Keratinocyte (primary cell): ENCODE results near the gene CNIH2. TPM values are rescaled to one million over a fixed set of nuclear protein-coding genes. Genes with fewer than 3 reads are reported as not detected.

Source experiments
- DNase-seq: peaks from one replicate; pipeline ENCODE4 v3.0.0-alpha.2; 2011; ENCODE audit warnings: low read depth, missing footprints, low spot score
- FAIRE-seq: peaks from 2 replicates; lab custom pipeline; 2011; peaks lifted over from hg19 to GRCh38; lab: Jason Lieb, UNC
- H2AFZ ChIP-seq: 2 replicates; pipeline ENCODE4 v1.6.0; 2012; ENCODE audit warnings: low read length, control low read depth, inconsistent platforms; ENCODE audit not compliant: control insufficient read depth
- H3K27ac ChIP-seq: 2 replicates; pipeline ENCODE4 v1.5.1; 2011; ENCODE audit warnings: low read length; ENCODE audit not compliant: control insufficient read depth, insufficient read depth
- H3K27me3 ChIP-seq: 3 replicates; pipeline ENCODE4 v1.6.0; 2011; ENCODE audit warnings: low read length; ENCODE audit not compliant: control insufficient read depth, insufficient read depth; ENCODE audit errors: extremely low read depth
- H3K36me3 ChIP-seq, 2 experiments: 2 replicates in 1 of 2; 3 replicates in 1 of 2; pipeline ENCODE4 v1.5.1; 2011; ENCODE audit warnings: low read length in 2 of 2, mild to moderate bottlenecking in 1 of 2; ENCODE audit not compliant: control insufficient read depth in 2 of 2, insufficient read depth in 2 of 2; ENCODE audit errors: extremely low read depth in 1 of 2
- H3K4me1 ChIP-seq: 3 replicates; pipeline ENCODE4 v1.5.1; 2011; ENCODE audit warnings: low read length; ENCODE audit not compliant: control insufficient read depth, insufficient read depth; ENCODE audit errors: extremely low read depth
- H3K4me2 ChIP-seq: 3 replicates; pipeline ENCODE4 v1.6.0; 2011; ENCODE audit warnings: low read depth, low read length; ENCODE audit not compliant: control insufficient read depth, insufficient read depth; ENCODE audit errors: extremely low read depth
- H3K4me3 ChIP-seq, 3 experiments: fragments of 200-600 bp in 1 of 3; sonication (generic) in 1 of 3; 2 replicates in 2 of 3; 3 replicates in 1 of 3; pipeline ENCODE4 v1.5.1; 2011 to 2016; ENCODE audit warnings: low read length in 3 of 3, mild to moderate bottlenecking in 3 of 3, control low read depth in 2 of 3, inconsistent platforms in 1 of 3, low read depth in 1 of 3, mixed read lengths in 1 of 3, mixed run types in 1 of 3, moderate library complexity in 1 of 3; ENCODE audit not compliant: control insufficient read depth in 2 of 3, insufficient read depth in 2 of 3; ENCODE audit errors: extremely low read depth in 1 of 3
- H3K79me2 ChIP-seq: 2 replicates; pipeline ENCODE4 v1.6.0; 2012; ENCODE audit warnings: low read length; ENCODE audit not compliant: control insufficient read depth, insufficient read depth
- H3K9ac ChIP-seq: 3 replicates; pipeline ENCODE4 v1.6.0; 2011; ENCODE audit warnings: low read length; ENCODE audit not compliant: control insufficient read depth, insufficient read depth; ENCODE audit errors: extremely low read depth
- H3K9me1 ChIP-seq: 3 replicates; pipeline ENCODE4 v1.6.0; 2011; ENCODE audit warnings: low read length; ENCODE audit not compliant: control insufficient read depth, insufficient read depth; ENCODE audit errors: extremely low read depth
- H3K9me3 ChIP-seq: 2 replicates; pipeline ENCODE4 v1.5.1; 2012; ENCODE audit warnings: low read depth, low read length; ENCODE audit not compliant: control insufficient read depth
- H4K20me1 ChIP-seq: 3 replicates; pipeline ENCODE4 v1.6.0; 2011; ENCODE audit warnings: low read length; ENCODE audit not compliant: control insufficient read depth, insufficient read depth; ENCODE audit errors: extremely low read depth
- CTCF ChIP-seq, 3 experiments: IDR thresholded peaks in 1 of 3; conservative IDR thresholded peaks in 1 of 3; optimal IDR thresholded peaks in 1 of 3; 2 replicates in 2 of 3; 3 replicates in 1 of 3; pipeline versions ENCODE3 to v1.5.1; 2011; ENCODE audit warnings: low read length in 3 of 3, mild to moderate bottlenecking in 3 of 3, moderate library complexity in 2 of 3, control low read depth in 1 of 3, inconsistent platforms in 1 of 3; ENCODE audit not compliant: insufficient read depth in 2 of 3; ENCODE audit errors: extremely low read depth in 1 of 3
- EZH2 ChIP-seq: IDR thresholded peaks from one replicate; pipeline ENCODE4 v1.6.1; 2012; ENCODE audit warnings: inconsistent platforms, mild to moderate bottlenecking, low read length, moderate library complexity
- dilution Hi-C: fragments of 300-500 bp; cut with MboI; formaldehyde crosslinking; loops from one replicate; pipeline ENCODE4 v1.7.0; 2020; ENCODE audit warnings: low sequenced_read_pairs; ENCODE audit not compliant: extremely low pct_ligation_motif_present
- polyA plus RNA-seq, 5 experiments: library from polyadenylated mRNA; depleted of rRNA in 3 of 5; stranded (reverse) in 3 of 5; stranded (forward) in 1 of 5; unstranded in 1 of 5; fragments of >200 nt; gene quantifications; 1 replicate in 1 of 5; 2 replicates in 3 of 5; 3 replicates in 1 of 5; pipeline versions ENCODE4 v1.2.1 to v1.2.3, GENCODE V29; 2011 to 2012; ENCODE audit warnings: missing spikeins in 2 of 5, low read depth in 1 of 5, low replicate concordance in 1 of 5

The CNIH2 gene
- polyA plus RNA-seq, 1 donor (not counting 4 experiments of a cell fraction or from before 2014, with no cell fraction given): 0.17 TPM

- no peak overlapping the region for H3K4me3 ChIP-seq
- H3K36me3 ChIP-seq: peaks cover 16 to 45% of the 10 kb centered on the region in 2 experiments
- FAIRE-seq (no peak), DNase-seq (no peak)
- no peak for TF ChIP-seq EZH2
- no peak for TF ChIP-seq CTCF (optimal IDR thresholded peaks at IDR 0.05 in 1 of 3, IDR thresholded peaks at IDR 0.05 in 1 of 3, conservative IDR thresholded peaks at IDR 0.05 in 1 of 3; ENCODE audit: extremely low read depth in 1 of 3, insufficient read depth in 2 of 3, low read length in 3 of 3)
- H4K20me1 ChIP-seq: no peaks in the 10 kb centered on the region
- H3K79me2 ChIP-seq: no peaks in the 10 kb centered on the region
- H2AFZ ChIP-seq: no peak overlapping the region
- no peak overlapping the region for H3K4me2 ChIP-seq
- dilution Hi-C loops: no loop called here
- H3K9me3 ChIP-seq: no peaks in the 10 kb centered on the region
- no peaks in the 10 kb centered on the region for H3K4me1 ChIP-seq
- H3K9ac ChIP-seq: no peak overlapping the region
- no peak overlapping the region for H3K27ac ChIP-seq
- H3K27me3 ChIP-seq: no peaks in the 10 kb centered on the region
- no peaks in the 10 kb centered on the region for H3K9me1 ChIP-seq
Measured at GRCh38 chr11:66231561-66231960, 46.4 kb upstream of the CNIH2 start.

- Histone ChIP-seq H3K27ac (no peak overlapping the region), H3K4me3 (no peak overlapping the region), H3K79me2 (no peaks in the 10 kb centered on the region), H3K9ac (no peak overlapping the region), H3K4me1 (no peaks in the 10 kb centered on the region), H3K36me3 (peaks cover 16 to 43% of the 10 kb centered on the region in 2 experiments), H3K9me1 (no peaks in the 10 kb centered on the region), H3K9me3 (no peaks in the 10 kb centered on the region), H4K20me1 (no peaks in the 10 kb centered on the region), H3K4me2 (no peak overlapping the region), H3K27me3 (no peaks in the 10 kb centered on the region), H2AFZ (no peak overlapping the region)
- dilution Hi-C loops: no loop called here
- DNase-seq (no peak), FAIRE-seq (no peak)
- TF ChIP-seq CTCF (optimal IDR thresholded peaks at IDR 0.05 in 1 of 3, IDR thresholded peaks at IDR 0.05 in 1 of 3, conservative IDR thresholded peaks at IDR 0.05 in 1 of 3; ENCODE audit: extremely low read depth in 1 of 3, insufficient read depth in 2 of 3, low read length in 3 of 3) (no peak), EZH2 (no peak)
Measured at GRCh38 chr11:66232769-66233168, 45.2 kb upstream of the CNIH2 start.
